ENCODE data around the gene CBX8.
A peak's percentile ranks its signal among the peaks of the same experiment; 100 is the strongest.

DNA sequence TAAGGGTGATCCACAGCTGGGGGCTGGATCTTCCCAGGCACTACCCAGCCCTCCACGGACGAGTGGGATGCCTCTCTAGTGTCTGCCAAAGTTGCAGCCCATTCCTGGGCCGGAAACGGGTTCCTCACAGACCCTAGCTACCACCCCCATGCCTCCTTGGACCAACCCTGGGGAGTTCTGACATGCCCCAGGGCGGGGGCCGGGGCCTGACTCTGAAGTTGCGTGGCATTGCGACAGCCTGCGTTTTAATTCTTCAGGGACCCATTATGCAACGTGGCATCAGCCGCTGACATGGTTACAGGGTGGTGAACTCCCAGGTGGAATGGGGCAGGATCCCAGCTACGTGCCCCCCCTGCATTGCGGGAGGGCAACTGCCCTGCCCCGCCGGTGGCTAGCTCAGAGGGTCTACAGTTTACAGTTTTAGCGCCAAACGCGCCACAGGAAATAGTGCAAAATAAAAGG lies 39.7 kb upstream of the CBX8 start:
- TF ChIP-seq EZH2 (conservative IDR thresholded peaks at IDR 0.05; ENCODE audit: low read depth, low read length) (no peak), NFE2L1 (CRISPR knock-in tag; IDR thresholded peaks at IDR 0.05; ENCODE audit: borderline replicate concordance) (no peak), CEBPB (IDR thresholded peaks at IDR 0.05; ENCODE audit: borderline replicate concordance, low read depth, low read length) (peak; percentile 76; the same call in 1 of the 2 replicates), POLR2AphosphoS2 (IDR thresholded peaks at IDR 0.05; ENCODE audit: low read depth, low read length) (no peak), DPF2 (CRISPR knock-in tag; IDR thresholded peaks at IDR 0.05; ENCODE audit: borderline replicate concordance, low read depth) (no peak), TBP (CRISPR knock-in tag; IDR thresholded peaks at IDR 0.05) (no peak), GTF2F1 (IDR thresholded peaks at IDR 0.05; ENCODE audit: low read length) (no peak), ZNF143 (CRISPR knock-in tag; IDR thresholded peaks at IDR 0.05) (no peak), ZNF441 (CRISPR knock-in tag; IDR thresholded peaks at IDR 0.05; ENCODE audit: borderline replicate concordance) (no peak)
- TF ChIP-seq, protein P1, sequence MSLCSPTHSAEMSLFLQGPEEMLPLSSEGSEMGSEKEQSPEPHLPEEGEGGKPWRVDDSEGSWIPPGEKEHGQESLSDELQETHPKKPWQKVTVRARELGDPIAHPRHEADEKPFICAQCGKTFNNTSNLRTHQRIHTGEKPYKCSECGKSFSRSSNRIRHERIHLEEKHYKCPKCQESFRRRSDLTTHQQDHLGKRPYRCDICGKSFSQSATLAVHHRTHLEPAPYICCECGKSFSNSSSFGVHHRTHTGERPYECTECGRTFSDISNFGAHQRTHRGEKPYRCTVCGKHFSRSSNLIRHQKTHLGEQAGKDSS (CRISPR knock-in tag; IDR thresholded peaks at IDR 0.05; ENCODE audit: borderline replicate concordance, low read depth): no peak
- TF ChIP-seq, protein P2, sequence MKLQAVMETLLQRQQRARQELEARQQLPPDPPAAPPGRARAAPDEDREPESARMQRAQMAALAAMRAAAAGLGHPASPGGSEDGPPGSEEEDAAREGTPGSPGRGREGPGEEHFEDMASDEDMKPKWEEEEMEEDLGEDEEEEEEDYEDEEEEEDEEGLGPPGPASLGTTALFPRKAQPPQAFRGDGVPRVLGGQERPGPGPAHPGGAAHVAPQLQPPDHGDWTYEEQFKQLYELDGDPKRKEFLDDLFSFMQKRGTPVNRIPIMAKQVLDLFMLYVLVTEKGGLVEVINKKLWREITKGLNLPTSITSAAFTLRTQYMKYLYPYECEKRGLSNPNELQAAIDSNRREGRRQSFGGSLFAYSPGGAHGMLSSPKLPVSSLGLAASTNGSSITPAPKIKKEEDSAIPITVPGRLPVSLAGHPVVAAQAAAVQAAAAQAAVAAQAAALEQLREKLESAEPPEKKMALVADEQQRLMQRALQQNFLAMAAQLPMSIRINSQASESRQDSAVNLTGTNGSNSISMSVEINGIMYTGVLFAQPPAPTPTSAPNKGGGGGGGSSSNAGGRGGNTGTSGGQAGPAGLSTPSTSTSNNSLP (IDR thresholded peaks at IDR 0.05; ENCODE audit: low read depth, low read length): no peak

All from HepG2 (cell line).